HG03135 (cell line): ENCODE measurements around the gene PARD3.

Source experiments
- ATAC-seq: cut with Tn5 transposase; IDR thresholded peaks from one replicate; pipeline ENCODE4 v1.9.1; 2021; ENCODE audit warnings: mild to moderate bottlenecking, moderate library complexity; ENCODE audit not compliant: unreplicated experiment

The PARD3 gene

GRCh38 chr10:34102237-34102673 lies 712.8 kb downstream of the PARD3 start:
- no peak for ATAC-seq

GRCh38 chr10:34101001-34101400 lies 714.1 kb downstream of the PARD3 start:
- ATAC-seq, result no peak

- ATAC-seq, result no peak
Observed at GRCh38 chr10:34098821-34099567, 716.1 kb downstream of the PARD3 start.

GRCh38 chr10:34097682-34098081 lies 717.4 kb downstream of the PARD3 start:
- ATAC-seq, result no peak

- ATAC-seq, result no peak
Observed at GRCh38 chr10:34094961-34095360, 720.1 kb downstream of the PARD3 start.

- ATAC-seq, result no peak
Observed at GRCh38 chr10:34094146-34094696, 720.9 kb downstream of the PARD3 start.

- no peak for ATAC-seq
Observed at GRCh38 chr10:34092891-34093290, 722.2 kb downstream of the PARD3 start.

- ATAC-seq, result no peak
Observed at GRCh38 chr10:34091635-34092195, 723.4 kb downstream of the PARD3 start.

- ATAC-seq, result no peak
Observed at GRCh38 chr10:34089253-34089652, 725.8 kb downstream of the PARD3 start.

GRCh38 chr10:34088208-34088794 lies 726.8 kb downstream of the PARD3 start:
- no peak for ATAC-seq

GRCh38 chr10:34087095-34087418 lies 728.0 kb downstream of the PARD3 start:
- no peak for ATAC-seq

- no peak for ATAC-seq
Observed at GRCh38 chr10:34083567-34083966, 731.5 kb downstream of the PARD3 start.

- no peak for ATAC-seq
Observed at GRCh38 chr10:34081948-34082347, 733.1 kb downstream of the PARD3 start.

GRCh38 chr10:34081347-34081743 lies 733.8 kb downstream of the PARD3 start:
- no peak for ATAC-seq

GRCh38 chr10:34080485-34081346 lies 734.4 kb downstream of the PARD3 start:
- ATAC-seq, result no peak

- no peak for ATAC-seq
Observed at GRCh38 chr10:34079702-34080484, 735.2 kb downstream of the PARD3 start.

- no peak for ATAC-seq
Observed at GRCh38 chr10:34078745-34079470, 736.2 kb downstream of the PARD3 start.

GRCh38 chr10:34078017-34078744 lies 736.9 kb downstream of the PARD3 start:
- no peak for ATAC-seq

GRCh38 chr10:34076443-34076842 lies 738.7 kb downstream of the PARD3 start:
- no peak for ATAC-seq
